MG63 (cell line): ENCODE results near the gene NHLH1. TPM values are rescaled to one million over a fixed set of nuclear protein-coding genes. Genes with fewer than 3 reads are reported as not detected.

ENCODE experiments used
- DNase-seq: peaks from one replicate; pipeline ENCODE4 v3.0.0-alpha.2; 2020
- H3K27me3 ChIP-seq: fragments of 250-450 bp; sonication (Bioruptor Pico); 2 replicates; pipeline ENCODE4 v1.5.1; 2020; ENCODE audit warnings: mild to moderate bottlenecking, moderate library complexity
- H3K36me3 ChIP-seq: fragments of 250-450 bp; sonication (Bioruptor Pico); 2 replicates; pipeline ENCODE4 v1.5.1; 2020; ENCODE audit warnings: mild to moderate bottlenecking, moderate library complexity
- H3K4me3 ChIP-seq: fragments of 250-450 bp; sonication (Bioruptor Pico); 2 replicates; pipeline ENCODE4 v1.5.1; 2020; ENCODE audit warnings: mild to moderate bottlenecking, moderate library complexity
- H3K9me3 ChIP-seq: fragments of 250-450 bp; sonication (Bioruptor Pico); 2 replicates; pipeline ENCODE4 v1.5.1; 2020; ENCODE audit warnings: mild to moderate bottlenecking, moderate library complexity
- total RNA-seq: library from RNA; depleted of rRNA; stranded (reverse); fragments of >200 nt; shearing (Covaris generic); gene quantifications from 2 replicates; pipeline ENCODE4 v1.2.3, GENCODE V29; 2014; ENCODE audit warnings: low replicate concordance

The NHLH1 gene
- total RNA-seq, 1 experiment from 2014 or later: not detected

GRCh38 chr1:160352555-160352954 lies 14.3 kb upstream of the NHLH1 start:
- Histone ChIP-seq H3K36me3 (peaks cover 90% of the 10 kb centered on the region), H3K9me3 (no peaks in the 10 kb centered on the region), H3K4me3 (no peak overlapping the region), H3K27me3 (no peaks in the 10 kb centered on the region)
- DNase-seq: no peak

- DNase-seq: no peak
- Histone ChIP-seq H3K9me3 (no peaks in the 10 kb centered on the region), H3K4me3 (no peak overlapping the region), H3K36me3 (peaks cover 93% of the 10 kb centered on the region), H3K27me3 (no peaks in the 10 kb centered on the region)
Measured at GRCh38 chr1:160353223-160353622, 13.6 kb upstream of the NHLH1 start.

DNA sequence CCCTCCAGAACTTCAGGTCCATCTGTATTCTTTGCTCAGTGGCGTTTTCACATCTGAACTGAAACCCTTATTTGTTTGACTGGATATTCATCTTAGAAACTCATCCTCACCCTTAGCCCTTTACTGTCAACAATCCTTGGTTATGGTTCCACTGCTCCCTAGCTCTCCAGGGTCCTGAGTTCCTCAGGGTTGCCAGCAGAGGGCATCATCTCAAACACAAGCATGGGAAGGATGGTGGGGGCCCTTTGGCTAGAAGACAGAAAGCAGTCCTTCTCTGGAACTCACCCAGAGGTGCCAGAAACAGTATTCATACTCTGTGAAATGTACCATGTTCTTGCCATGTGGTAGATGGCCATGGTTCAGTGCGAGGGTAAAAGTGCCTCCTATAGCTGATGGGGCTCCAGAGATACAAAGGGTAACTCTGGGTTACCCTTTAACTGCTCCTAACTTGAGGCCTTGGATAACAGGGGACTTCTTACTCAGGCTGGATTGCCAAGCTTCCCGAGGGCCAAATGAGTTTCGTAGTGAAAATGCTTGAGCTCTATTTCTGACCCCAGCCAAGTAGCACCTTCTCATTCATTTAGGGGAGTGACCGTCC lies 12.4 kb upstream of the NHLH1 start:
- peaks cover 85% of the 10 kb centered on the region for H3K36me3 ChIP-seq
- DNase-seq: peak; percentile 22
- no peaks in the 10 kb centered on the region for H3K27me3 ChIP-seq
- H3K9me3 ChIP-seq: no peaks in the 10 kb centered on the region
- no peak overlapping the region for H3K4me3 ChIP-seq

DNA sequence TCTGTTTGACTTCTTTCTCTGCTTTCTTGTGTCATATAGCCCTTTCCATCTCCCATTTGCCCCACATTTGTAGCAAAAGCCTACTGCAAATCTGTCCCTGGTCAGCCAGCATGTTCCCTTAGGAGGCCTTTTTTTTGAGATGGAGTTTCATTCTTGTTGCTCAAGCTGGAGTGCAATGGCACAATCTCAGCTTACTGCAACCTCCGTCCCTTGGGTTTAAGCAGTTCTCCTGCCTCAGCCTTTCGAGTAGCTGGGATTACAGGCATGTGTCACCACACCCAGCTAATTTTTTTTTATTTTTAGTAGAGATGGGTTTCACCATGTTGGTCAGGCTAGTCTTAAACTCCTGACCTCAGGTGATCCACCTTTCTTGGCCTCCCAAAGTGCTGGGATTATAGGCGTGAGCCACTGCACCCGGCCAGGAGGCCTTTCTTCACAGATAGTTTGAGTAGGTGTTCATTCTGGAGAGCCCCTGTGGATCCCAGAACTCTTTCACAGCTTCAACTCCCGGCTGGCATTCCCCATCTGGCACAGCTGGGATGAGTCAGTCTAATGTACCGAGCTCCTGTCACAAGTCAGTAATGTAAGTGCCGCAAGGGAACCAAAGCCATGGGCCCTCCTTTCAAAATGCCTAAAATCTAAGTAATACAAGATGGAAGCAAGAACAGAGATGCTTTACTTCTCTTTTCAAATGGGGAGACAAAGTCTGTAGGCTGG lies 9.4 kb upstream of the NHLH1 start:
- no peaks in the 10 kb centered on the region for H3K27me3 ChIP-seq
- H3K4me3 ChIP-seq: no peak overlapping the region
- peaks cover 66% of the 10 kb centered on the region for H3K36me3 ChIP-seq
- no peak for DNase-seq
- no peaks in the 10 kb centered on the region for H3K9me3 ChIP-seq

DNA sequence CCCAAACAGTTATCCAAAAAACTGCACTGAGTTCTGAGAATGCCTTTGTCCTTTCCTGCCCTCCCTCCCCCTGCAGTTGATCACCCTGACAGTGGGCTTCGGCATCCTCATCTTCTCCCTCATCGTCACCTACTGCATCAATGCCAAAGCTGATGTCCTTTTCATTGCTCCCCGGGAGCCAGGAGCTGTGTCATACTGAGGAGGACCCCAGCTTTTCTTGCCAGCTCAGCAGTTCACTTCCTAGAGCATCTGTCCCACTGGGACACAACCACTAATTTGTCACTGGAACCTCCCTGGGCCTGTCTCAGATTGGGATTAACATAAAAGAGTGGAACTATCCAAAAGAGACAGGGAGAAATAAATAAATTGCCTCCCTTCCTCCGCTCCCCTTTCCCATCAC lies 8.8 kb upstream of the NHLH1 start:
- Histone ChIP-seq H3K27me3 (no peaks in the 10 kb centered on the region), H3K36me3 (peaks cover 60% of the 10 kb centered on the region), H3K4me3 (no peak overlapping the region), H3K9me3 (no peaks in the 10 kb centered on the region)
- DNase-seq: no peak

- Histone ChIP-seq H3K9me3 (no peaks in the 10 kb centered on the region), H3K27me3 (no peaks in the 10 kb centered on the region), H3K4me3 (no peak overlapping the region), H3K36me3 (peaks cover 44% of the 10 kb centered on the region)
- DNase-seq: no peak
Measured at GRCh38 chr1:160359559-160360226, 7.2 kb upstream of the NHLH1 start.

DNA sequence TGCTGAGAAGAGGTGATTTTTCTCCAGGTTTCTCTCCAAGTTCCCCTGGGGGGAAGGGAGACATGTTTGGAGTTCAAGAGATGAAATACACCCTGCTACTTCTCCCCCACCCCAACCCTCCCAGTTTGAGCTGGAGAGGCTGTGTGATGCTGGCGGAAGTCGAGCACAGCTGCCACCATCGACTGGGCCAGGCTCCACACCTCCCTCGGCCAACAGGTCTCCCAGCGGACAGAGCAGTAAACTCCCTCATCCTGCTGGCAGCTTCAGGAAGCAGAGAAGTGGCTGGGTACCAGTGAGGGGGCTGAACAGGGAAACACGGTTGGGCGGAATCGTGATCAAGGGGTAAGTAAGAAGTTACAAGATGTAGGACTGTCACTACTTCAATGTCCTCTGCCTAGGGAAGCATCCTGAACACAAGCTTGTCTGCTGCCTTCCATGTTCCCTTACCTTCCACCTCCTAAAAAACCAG lies 6.6 kb upstream of the NHLH1 start:
- Histone ChIP-seq H3K27me3 (no peaks in the 10 kb centered on the region), H3K4me3 (no peak overlapping the region), H3K9me3 (no peaks in the 10 kb centered on the region), H3K36me3 (peaks cover 38% of the 10 kb centered on the region)
- DNase-seq: no peak

- Histone ChIP-seq H3K4me3 (no peak overlapping the region), H3K27me3 (no peaks in the 10 kb centered on the region), H3K36me3 (peaks cover 29% of the 10 kb centered on the region), H3K9me3 (no peaks in the 10 kb centered on the region)
- no peak for DNase-seq
Measured at GRCh38 chr1:160361199-160361598, 5.7 kb upstream of the NHLH1 start.

DNA sequence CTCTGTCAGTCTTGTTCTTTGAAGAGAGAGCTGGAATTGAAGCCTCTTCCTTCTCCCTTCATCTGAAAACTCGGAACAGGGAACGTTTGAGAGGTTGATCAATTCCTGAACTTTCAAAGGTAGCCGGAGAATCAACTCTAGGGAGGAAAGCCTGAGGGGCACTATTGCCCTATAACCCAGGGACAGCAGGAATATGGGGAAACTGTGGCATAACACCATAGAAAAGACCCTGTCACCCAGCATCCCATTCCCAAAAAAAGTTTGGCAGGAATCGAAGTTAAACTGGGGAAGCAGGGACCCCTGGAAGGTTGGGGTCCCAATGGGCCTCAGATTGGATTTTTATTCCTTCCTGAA lies 5.1 kb upstream of the NHLH1 start:
- Histone ChIP-seq H3K36me3 (peaks cover 23% of the 10 kb centered on the region; the same call in 1 of the 2 replicates), H3K9me3 (no peaks in the 10 kb centered on the region), H3K27me3 (no peaks in the 10 kb centered on the region), H3K4me3 (no peak overlapping the region)
- DNase-seq: no peak

DNA sequence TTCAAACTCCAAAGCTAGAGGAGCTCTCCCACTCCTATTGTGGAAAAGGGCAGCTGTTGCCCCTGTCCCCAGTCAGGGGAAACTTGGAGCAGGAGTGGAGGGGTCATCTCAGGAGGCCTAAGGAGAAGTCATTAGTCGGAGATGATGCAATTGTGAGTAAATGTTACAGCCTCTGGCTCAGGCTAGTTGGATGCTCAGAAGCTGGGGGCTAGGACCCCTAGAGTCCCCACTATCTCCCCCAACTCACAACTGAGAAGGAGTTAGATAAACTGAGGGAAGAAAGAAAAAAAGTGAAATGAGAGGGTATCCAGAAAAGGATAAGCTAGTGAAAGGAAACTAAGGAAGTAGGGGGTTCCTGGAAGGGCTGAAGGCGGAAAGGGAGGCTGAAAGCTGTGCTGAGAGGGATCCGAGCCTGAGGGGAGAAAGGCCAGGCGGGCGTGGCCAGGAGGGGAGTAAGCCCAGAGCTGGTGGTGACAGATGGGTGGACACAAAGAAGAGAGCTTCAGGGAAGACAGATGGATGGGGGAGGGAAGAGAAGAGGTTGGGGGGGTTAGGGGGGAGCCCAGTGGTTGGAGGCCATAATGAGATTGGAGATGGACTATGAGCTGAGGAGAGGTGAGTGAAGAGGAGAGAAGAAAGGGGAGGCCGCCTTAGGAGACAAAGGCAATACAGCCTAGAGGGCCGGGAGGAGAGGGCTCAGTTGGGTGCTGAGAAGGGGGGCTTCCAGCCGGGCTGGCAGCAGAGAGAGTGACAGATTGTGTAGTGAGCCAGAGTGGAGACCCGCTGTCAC lies 4.5 kb upstream of the NHLH1 start:
- no peaks in the 10 kb centered on the region for H3K27me3 ChIP-seq
- H3K36me3 ChIP-seq: peaks cover 17% of the 10 kb centered on the region; the same call in 1 of the 2 replicates
- H3K9me3 ChIP-seq: no peaks in the 10 kb centered on the region
- no peak overlapping the region for H3K4me3 ChIP-seq
- no peak for DNase-seq

GRCh38 chr1:160363010-160363409 lies 3.9 kb upstream of the NHLH1 start:
- DNase-seq: no peak

GRCh38 chr1:160363951-160364735 lies 2.7 kb upstream of the NHLH1 start:
- DNase-seq: no peak
- no peak overlapping the region for H3K4me3 ChIP-seq
- peaks cover 5% of the 10 kb centered on the region; the same call in 1 of the 2 replicates for H3K36me3 ChIP-seq
- no peaks in the 10 kb centered on the region for H3K9me3 ChIP-seq
- H3K27me3 ChIP-seq: no peaks in the 10 kb centered on the region

More at GRCh38 chr1:160363010-160363409, 3.9 kb upstream of the NHLH1 start:
- Histone ChIP-seq H3K4me3 (no peak overlapping the region), H3K27me3 (no peaks in the 10 kb centered on the region), H3K36me3 (peaks cover 11% of the 10 kb centered on the region; the same call in 1 of the 2 replicates), H3K9me3 (no peaks in the 10 kb centered on the region)

DNA sequence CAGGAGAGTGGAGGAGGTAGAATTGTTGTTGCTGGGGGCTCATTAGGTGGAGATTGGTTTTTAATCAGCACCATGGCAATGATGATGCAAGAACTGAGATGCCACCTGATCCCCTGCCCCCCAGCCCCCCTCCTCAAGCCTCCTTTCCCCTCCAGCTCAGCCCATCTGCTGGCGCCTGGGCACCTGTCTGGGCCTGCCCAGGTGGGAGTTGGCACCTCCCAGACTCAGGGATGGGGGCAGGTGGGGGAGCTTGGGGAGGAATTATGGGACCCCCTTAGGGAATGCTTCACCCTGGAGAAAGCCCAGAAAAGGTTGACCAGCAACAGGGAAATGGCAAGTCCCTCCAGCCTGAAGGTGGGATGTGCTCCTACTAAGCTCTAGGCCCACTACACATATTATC lies 1.5 kb upstream of the NHLH1 start:
- no peaks in the 10 kb centered on the region for H3K9me3 ChIP-seq
- no peaks in the 10 kb centered on the region for H3K27me3 ChIP-seq
- 0 out of 2 replicates have a peak, but pooled peaks cover 1% of the 10 kb centered on the region for H3K36me3 ChIP-seq
- H3K4me3 ChIP-seq: no peak overlapping the region
- no peak for DNase-seq

- no peak for DNase-seq
- Histone ChIP-seq H3K27me3 (no peaks in the 10 kb centered on the region), H3K4me3 (no peak overlapping the region), H3K36me3 (no peaks in the 10 kb centered on the region), H3K9me3 (no peaks in the 10 kb centered on the region)
Measured at GRCh38 chr1:160367516-160367900, 637 bp downstream of the NHLH1 start.

DNA sequence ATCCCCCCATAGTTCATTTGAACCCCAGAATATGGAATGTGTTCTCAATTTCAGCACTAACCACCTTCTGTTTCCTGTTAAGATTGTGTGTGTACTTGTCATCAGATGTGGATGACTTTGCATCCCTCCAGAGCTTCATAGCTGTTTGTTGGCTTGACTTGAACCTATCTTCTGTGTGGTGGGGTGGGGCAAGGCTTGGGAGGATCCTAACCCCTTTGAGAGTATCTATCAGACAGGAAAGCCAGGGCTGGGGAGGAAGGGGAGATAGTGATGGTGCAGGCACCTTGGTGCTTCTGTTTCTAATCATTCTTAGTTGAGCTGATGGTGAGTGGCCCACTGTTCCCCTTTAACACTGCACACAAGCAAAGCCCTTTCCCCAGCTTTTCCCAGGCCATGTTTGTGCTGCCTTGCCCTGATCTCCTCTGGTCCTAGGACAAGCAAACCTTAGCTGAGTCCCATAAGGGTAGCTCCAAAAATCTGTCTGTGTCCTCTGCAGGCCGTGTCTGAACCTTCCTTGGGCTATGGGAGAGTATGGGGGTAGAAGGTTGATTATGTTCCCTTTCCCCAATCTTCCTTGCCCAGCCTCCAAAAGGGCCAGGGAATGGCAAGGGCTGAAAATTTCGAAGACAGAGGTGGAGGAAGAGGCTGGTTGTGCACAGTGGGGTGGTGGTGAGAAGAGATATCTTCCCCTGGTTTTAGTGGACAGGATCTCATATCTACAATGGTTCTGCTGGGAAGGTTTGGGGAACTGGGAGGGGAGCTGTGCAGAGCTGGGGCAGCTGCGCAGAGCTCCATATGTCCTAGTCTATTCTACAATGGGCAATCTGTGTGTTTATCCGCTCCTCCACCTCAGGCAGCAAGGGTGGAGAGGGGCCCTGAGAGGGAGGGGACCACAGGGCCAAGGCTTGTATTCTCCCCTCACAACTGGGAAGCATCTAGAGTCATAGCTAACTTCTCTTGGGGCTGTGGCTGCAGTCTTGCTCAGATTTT lies 1.4 kb downstream of the NHLH1 start:
- H3K9me3 ChIP-seq: no peaks in the 10 kb centered on the region
- H3K4me3 ChIP-seq: no peak overlapping the region
- H3K36me3 ChIP-seq: no peaks in the 10 kb centered on the region
- no peaks in the 10 kb centered on the region for H3K27me3 ChIP-seq
- no peak for DNase-seq
